ENCODE results near the gene MEF2D.
A peak's percentile ranks its signal among the peaks of the same experiment; 100 is the strongest.

DNA sequence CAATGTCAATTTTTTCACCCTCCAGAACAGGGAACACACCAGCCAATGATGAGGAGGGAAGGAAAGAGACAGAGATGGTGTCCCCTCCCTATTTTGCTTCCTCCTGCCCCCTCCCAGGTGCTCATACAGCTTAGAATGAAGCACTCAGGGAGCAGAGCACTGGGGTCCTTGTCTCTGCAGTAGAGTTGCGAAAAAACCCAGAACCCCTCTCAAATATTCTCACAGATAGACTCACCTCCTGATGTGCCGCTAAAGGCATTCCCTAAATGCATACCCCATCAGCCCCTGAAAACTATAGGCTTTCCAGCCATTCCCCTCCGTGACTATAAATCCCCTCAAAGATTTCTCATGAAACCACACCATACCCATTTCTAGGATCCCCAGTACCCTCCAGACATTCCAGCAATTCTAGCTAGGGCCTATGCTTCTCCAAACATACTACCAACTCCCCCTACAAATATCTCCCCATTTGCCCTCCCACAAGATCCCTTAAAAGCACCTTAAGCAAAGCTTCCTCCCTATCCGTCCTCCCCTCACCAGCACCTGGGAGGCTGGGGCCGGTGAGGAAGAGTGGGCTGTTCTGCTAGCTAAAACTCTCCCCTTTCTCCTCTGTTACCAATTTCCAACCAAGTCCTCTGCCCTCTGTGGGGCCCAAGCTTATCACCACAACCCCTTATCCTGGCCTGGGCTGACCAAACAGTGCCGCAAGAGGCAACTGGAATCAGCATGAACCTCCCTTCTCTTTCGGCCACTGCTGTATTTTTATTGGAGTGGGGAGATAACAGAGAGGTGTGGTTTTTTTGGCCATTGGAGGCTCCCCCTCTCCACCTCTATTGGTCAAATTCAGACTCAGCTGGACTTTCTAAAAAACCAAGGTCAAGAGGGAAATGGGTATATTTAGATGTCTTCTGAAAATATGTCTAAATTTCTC is 76.9 kb downstream of the MEF2D start:
- TF ChIP-seq EZH2 (IDR thresholded peaks at IDR 0.05; ENCODE audit: insufficient read depth, poor library complexity, severe bottlenecking) (peak; percentile 56), EZH2phosphoT487 (IDR thresholded peaks at IDR 0.05; ENCODE audit: insufficient read depth, low read depth) (no peak)
